Neural cell (in vitro differentiated cells): Measurements from ENCODE around the gene TNS1. TPM values are rescaled to one million over a fixed set of nuclear protein-coding genes. Genes with fewer than 3 reads are reported as not detected.

Source experiments
- H2AFZ ChIP-seq: fragments of 200-600, 300-800 bp; sonication (generic), shearing (Covaris generic); 2 replicates; pipeline ENCODE4 v1.6.0; 2014; ENCODE audit warnings: low read depth, mild to moderate bottlenecking, antibody characterized with exemption, low read length, moderate library complexity
- H3F3A ChIP-seq: fragments of 200-600 bp; shearing (Covaris generic); 2 replicates; pipeline ENCODE4 v1.6.1; 2016; ENCODE audit warnings: mild to moderate bottlenecking, moderate library complexity, mixed read lengths, antibody characterized with exemption, low read length; ENCODE audit not compliant: insufficient read depth, poor library complexity, severe bottlenecking
- H3K27ac ChIP-seq: fragments of 200-600, 300-800 bp; sonication (generic), shearing (Covaris generic); 2 replicates; pipeline ENCODE4 v1.5.1; 2014; ENCODE audit warnings: mild to moderate bottlenecking, low read length, moderate library complexity
- H3K27me3 ChIP-seq: fragments of 300-800, 200-600 bp; sonication (generic), shearing (Covaris generic); 2 replicates; pipeline ENCODE4 v1.6.0; 2014; ENCODE audit warnings: mild to moderate bottlenecking, low read depth, low read length, moderate library complexity; ENCODE audit not compliant: insufficient read depth
- H3K36me3 ChIP-seq: fragments of 300-800, 200-600 bp; sonication (generic), shearing (Covaris generic); 2 replicates; pipeline ENCODE4 v1.5.1; 2014; ENCODE audit warnings: mild to moderate bottlenecking, antibody characterized with exemption, low read length, moderate library complexity; ENCODE audit not compliant: insufficient read depth
- H3K4me2 ChIP-seq: fragments of 300-800, 200-600 bp; sonication (generic), shearing (Covaris generic); 2 replicates; pipeline ENCODE4 v1.6.0; 2014; ENCODE audit warnings: mild to moderate bottlenecking, low read length
- H3K4me3 ChIP-seq: fragments of 300-800, 200-600 bp; sonication (generic), shearing (Covaris generic); 2 replicates; pipeline ENCODE4 v1.5.1; 2014; ENCODE audit warnings: mild to moderate bottlenecking, low read length, moderate library complexity
- H3K79me2 ChIP-seq: fragments of 200-600 bp; shearing (Covaris generic); replicated peaks from 2 replicates; pipeline ENCODE4 v1.6.0; 2014; ENCODE audit warnings: mild to moderate bottlenecking, low read length, moderate library complexity; ENCODE audit not compliant: insufficient read depth
- H3K9ac ChIP-seq: fragments of 300-800, 200-600 bp; sonication (generic), shearing (Covaris generic); 2 replicates; pipeline ENCODE4 v1.6.1; 2016; ENCODE audit warnings: mild to moderate bottlenecking, low read length, mixed read lengths
- H3K9me2 ChIP-seq: fragments of 200-600 bp; shearing (Covaris generic); 2 replicates; pipeline ENCODE4 v1.6.1; 2016; ENCODE audit warnings: mild to moderate bottlenecking, low read length, mixed read lengths; ENCODE audit not compliant: insufficient read depth
- H3K9me3 ChIP-seq: fragments of 200-600, 300-800 bp; sonication (generic), shearing (Covaris generic); 2 replicates; pipeline ENCODE4 v1.6.1; 2016; ENCODE audit warnings: mild to moderate bottlenecking, mixed run types, low read length, moderate library complexity, mixed read lengths
- H4K20me1 ChIP-seq: fragments of 200-600 bp; shearing (Covaris generic); 2 replicates; pipeline ENCODE4 v1.6.1; 2016; ENCODE audit warnings: mild to moderate bottlenecking, mixed run types; ENCODE audit not compliant: insufficient read depth
- CTCF ChIP-seq: fragments of 450-650 bp; IDR thresholded peaks from 2 replicates; pipeline ENCODE4 v1.5.1; 2014; ENCODE audit warnings: antibody characterized with exemption, mild to moderate bottlenecking, moderate library complexity; ENCODE audit not compliant: poor library complexity, severe bottlenecking
- EP300 ChIP-seq: fragments of 450-650 bp; conservative IDR thresholded peaks from 2 replicates; pipeline ENCODE4 v1.6.1; 2014; ENCODE audit warnings: antibody characterized with exemption, mild to moderate bottlenecking, moderate library complexity; ENCODE audit not compliant: poor library complexity, severe bottlenecking
- EZH2 ChIP-seq: fragments of 200-600, 300-800 bp; shearing (Covaris generic), sonication (generic); IDR thresholded peaks from 2 replicates; pipeline ENCODE4 v1.6.1; 2014; ENCODE audit warnings: antibody characterized with exemption, low read length, borderline replicate concordance, mild to moderate bottlenecking; ENCODE audit not compliant: insufficient read depth, poor library complexity, severe bottlenecking
- MXI1 ChIP-seq: fragments of 450-650 bp; conservative IDR thresholded peaks from 2 replicates; pipeline ENCODE4 v1.6.1; 2014; ENCODE audit warnings: antibody characterized with exemption, mild to moderate bottlenecking; ENCODE audit not compliant: poor library complexity, severe bottlenecking
- POLR2AphosphoS5 ChIP-seq: IDR thresholded peaks from 2 replicates; pipeline ENCODE4 v1.6.1; 2012
- RAD21 ChIP-seq: fragments of 450-650 bp; conservative IDR thresholded peaks from 2 replicates; pipeline ENCODE4 v1.6.1; 2014; ENCODE audit warnings: antibody characterized with exemption, mild to moderate bottlenecking, moderate library complexity
- REST ChIP-seq: IDR thresholded peaks from 2 replicates; pipeline ENCODE4 v1.6.1; 2012; ENCODE audit warnings: borderline replicate concordance
- SMC3 ChIP-seq: fragments of 450-650 bp; conservative IDR thresholded peaks from 2 replicates; pipeline ENCODE4 v1.6.1; 2014; ENCODE audit warnings: antibody characterized with exemption, mild to moderate bottlenecking, moderate library complexity; ENCODE audit not compliant: poor library complexity
- TAF1 ChIP-seq: IDR thresholded peaks from 2 replicates; pipeline ENCODE4 v1.6.1; 2012; ENCODE audit warnings: low read depth
- polyA plus RNA-seq: library from polyadenylated mRNA; depleted of rRNA; stranded (reverse); fragments of >200 nt; gene quantifications from 2 replicates; pipeline ENCODE4 v1.2.3, GENCODE V29; 2014

TNS1 gene
- polyA plus RNA-seq, 1 donor from 2014 or later = 1.5 TPM

DNA sequence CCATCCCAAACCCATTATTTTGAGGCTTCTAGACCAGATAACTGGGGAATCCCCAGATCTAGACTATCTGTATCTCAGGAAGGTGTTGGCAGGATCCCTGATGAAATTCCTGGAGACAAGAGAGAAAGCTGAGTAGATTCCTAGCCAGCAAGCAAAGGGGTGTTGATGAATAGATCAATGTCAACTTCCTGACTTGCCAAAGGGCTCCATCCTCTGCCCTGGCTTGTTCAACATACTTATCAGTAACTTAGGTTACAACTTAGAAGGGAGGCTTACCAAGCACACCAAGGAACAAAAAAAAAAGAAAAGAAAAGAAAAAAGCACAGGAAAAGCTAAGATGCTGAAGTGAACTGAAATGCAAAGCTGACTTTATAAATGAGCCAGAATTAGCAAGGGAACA lies 53.3 kb downstream of the TNS1 start:
- TF ChIP-seq EP300 = no peak
- TF ChIP-seq MXI1 = no peak
- TF ChIP-seq EZH2 = no peak
- no peak for TF ChIP-seq POLR2AphosphoS5
- TF ChIP-seq REST = no peak
- no peak for TF ChIP-seq TAF1
- no peak for TF ChIP-seq CTCF
- no peak for TF ChIP-seq SMC3
- TF ChIP-seq RAD21 = no peak
- no peak overlapping the region for H3K4me3 ChIP-seq
- no peaks in the 10 kb centered on the region for H3K79me2 ChIP-seq
- no peak overlapping the region for H3K4me2 ChIP-seq
- no peak overlapping the region for H2AFZ ChIP-seq
- no peaks in the 10 kb centered on the region for H3K36me3 ChIP-seq
- H3K27ac ChIP-seq = no peak overlapping the region
- H3F3A ChIP-seq = no peaks in the 10 kb centered on the region
- H4K20me1 ChIP-seq = no peaks in the 10 kb centered on the region
- no peaks in the 10 kb centered on the region for H3K9me2 ChIP-seq
- no peaks in the 10 kb centered on the region for H3K9me3 ChIP-seq
- H3K9ac ChIP-seq = no peak overlapping the region
- no peaks in the 10 kb centered on the region for H3K27me3 ChIP-seq

- H3K36me3 ChIP-seq = no peaks in the 10 kb centered on the region
- H4K20me1 ChIP-seq = no peaks in the 10 kb centered on the region
- H3K79me2 ChIP-seq = no peaks in the 10 kb centered on the region
These were observed 53.9 kb downstream of the TNS1 start for GRCh38 chr2:217948897-217949296.

More at GRCh38 chr2:217948897-217949296, 53.9 kb downstream of the TNS1 start:
- no peak overlapping the region for H3K4me2 ChIP-seq
- H3K4me3 ChIP-seq = no peak overlapping the region
- TF ChIP-seq SMC3 (no peak), POLR2AphosphoS5 (no peak), CTCF (no peak), MXI1 (no peak), RAD21 (no peak), EZH2 (no peak), TAF1 (no peak), REST (no peak), EP300 (no peak)
- no peak overlapping the region for H3K9ac ChIP-seq
- H2AFZ ChIP-seq = no peak overlapping the region
- H3K9me3 ChIP-seq = no peaks in the 10 kb centered on the region
- no peak overlapping the region for H3K27ac ChIP-seq
- no peaks in the 10 kb centered on the region for H3K27me3 ChIP-seq
- no peaks in the 10 kb centered on the region for H3K9me2 ChIP-seq
- H3F3A ChIP-seq = no peaks in the 10 kb centered on the region
